ENCODE results near the gene ZNG1F.
"Not testable (repeated sequence)": the region's sequence is repeated elsewhere in the genome, so short reads cannot be mapped to it uniquely, and the experiment has no call there.

The ZNG1F gene

GRCh38 chr9:41189217-41189616, at the start of gene ZNG1F:
Gene ZNG1F (minus strand): TSS chr9:41189317. CDS start chr9:41189258, 59 bp downstream.
- DNase-seq, result not testable (repeated sequence)

- not testable (repeated sequence) for DNase-seq
Measured at GRCh38 chr9:41237110-41237749, 48.1 kb upstream of the ZNG1F start.

GRCh38 chr9:41236486-41237109, 47.5 kb upstream of the ZNG1F start:
- DNase-seq, result not testable (repeated sequence)

- DNase-seq, result not testable (repeated sequence)
Measured at GRCh38 chr9:41234811-41235805, 46.0 kb upstream of the ZNG1F start.

GRCh38 chr9:41234221-41234620, 45.1 kb upstream of the ZNG1F start:
- not testable (repeated sequence) for DNase-seq

GRCh38 chr9:41232326-41232725, 43.2 kb upstream of the ZNG1F start:
- not testable (repeated sequence) for DNase-seq

- DNase-seq, result not testable (repeated sequence)
Measured at GRCh38 chr9:41230418-41230817, 41.3 kb upstream of the ZNG1F start.

GRCh38 chr9:41229408-41230401, 40.6 kb upstream of the ZNG1F start:
- DNase-seq, result no peak

- not testable (repeated sequence) for DNase-seq
Measured at GRCh38 chr9:41219831-41220230, 30.7 kb upstream of the ZNG1F start.

- not testable (repeated sequence) for DNase-seq
Measured at GRCh38 chr9:41188439-41188838, 678 bp downstream of the ZNG1F start.

- not testable (repeated sequence) for DNase-seq
Measured at GRCh38 chr9:41174994-41175393, 14.1 kb downstream of the ZNG1F start.

- DNase-seq, result not testable (repeated sequence)
Measured at GRCh38 chr9:41150116-41150515, 39.0 kb downstream of the ZNG1F start.

- DNase-seq, result not testable (repeated sequence)
Measured at GRCh38 chr9:41141878-41142277, 47.2 kb downstream of the ZNG1F start.

GRCh38 chr9:41128581-41128980, 60.5 kb downstream of the ZNG1F start, which contains the start of gene FOXD4L6:
Gene FOXD4L6 (minus strand): TSS chr9:41128681. CDS start chr9:41128383, 298 bp downstream.
- DNase-seq, result not testable (repeated sequence)

- DNase-seq, result not testable (repeated sequence)
Measured at GRCh38 chr9:41126746-41127446, 62.2 kb downstream of the ZNG1F start.

- DNase-seq, result not testable (repeated sequence)
Measured at GRCh38 chr9:41125936-41126335, 63.2 kb downstream of the ZNG1F start.

GRCh38 chr9:41125109-41125658, 63.9 kb downstream of the ZNG1F start:
- not testable (repeated sequence) for DNase-seq

- not testable (repeated sequence) for DNase-seq
Measured at GRCh38 chr9:41124250-41125108, 64.6 kb downstream of the ZNG1F start.

- not testable (repeated sequence) for DNase-seq
Measured at GRCh38 chr9:41123812-41124211, 65.3 kb downstream of the ZNG1F start.

- not testable (repeated sequence) for DNase-seq
Measured at GRCh38 chr9:41123396-41123795, 65.7 kb downstream of the ZNG1F start.

Data from activated naive CD4-positive, alpha-beta T cell treated with anti-CD3 and anti-CD28 coated beads, Interleukin-2, amount 50 U/mL, for 16 hours (primary cell).